HG03565 (cell line): ENCODE measurements around the gene RAPSN.

Experiments
- ATAC-seq: cut with Tn5 transposase; IDR thresholded peaks from one replicate; pipeline ENCODE4 v1.9.1; 2021; ENCODE audit warnings: mild to moderate bottlenecking, moderate library complexity; ENCODE audit not compliant: unreplicated experiment

Gene RAPSN

DNA sequence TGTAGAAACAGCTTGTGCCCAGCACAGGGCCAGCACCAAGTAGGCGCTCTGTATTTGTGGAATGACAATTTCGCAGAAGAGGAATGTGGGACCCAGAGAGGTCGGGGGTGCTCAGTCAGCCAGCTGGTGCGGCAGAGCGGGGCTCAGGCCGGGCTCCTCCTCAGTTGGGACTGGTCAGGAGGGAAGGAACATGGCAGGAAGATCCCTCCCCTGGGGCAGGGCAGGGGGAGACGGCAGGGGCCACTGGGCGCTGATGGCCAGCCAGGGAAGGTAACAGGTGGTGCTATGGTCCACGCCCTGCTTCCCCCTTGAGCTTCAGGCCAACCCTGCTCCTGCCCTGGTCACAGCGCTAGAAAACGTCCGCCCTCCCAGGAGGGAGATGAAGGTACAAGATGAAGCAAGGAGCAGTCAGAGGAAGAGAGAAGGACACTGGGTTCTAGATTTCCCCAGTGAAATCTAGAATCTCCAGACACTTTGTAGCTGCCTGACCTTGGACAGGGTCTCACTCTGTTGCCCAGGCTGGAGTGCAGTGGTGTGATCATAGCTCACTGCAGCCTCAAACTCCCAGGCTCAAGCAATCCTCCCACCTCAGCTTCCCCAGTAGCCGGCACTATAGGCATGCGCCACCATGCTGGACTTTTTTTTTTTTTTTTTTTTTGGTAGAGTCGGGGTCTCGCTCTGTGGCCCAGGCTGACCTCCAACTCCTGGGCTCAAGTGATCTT, 57.1 kb downstream of the RAPSN start:
- ATAC-seq = no peak

GRCh38 chr11:47391077-47391583, 57.8 kb downstream of the RAPSN start:
- ATAC-seq = no peak

- ATAC-seq = no peak
These were observed 58.5 kb downstream of the RAPSN start for GRCh38 chr11:47390422-47390760.

- no peak for ATAC-seq
These were observed 59.1 kb downstream of the RAPSN start for GRCh38 chr11:47389577-47390421.

GRCh38 chr11:47388697-47389576, 60.0 kb downstream of the RAPSN start:
- ATAC-seq = no peak

DNA sequence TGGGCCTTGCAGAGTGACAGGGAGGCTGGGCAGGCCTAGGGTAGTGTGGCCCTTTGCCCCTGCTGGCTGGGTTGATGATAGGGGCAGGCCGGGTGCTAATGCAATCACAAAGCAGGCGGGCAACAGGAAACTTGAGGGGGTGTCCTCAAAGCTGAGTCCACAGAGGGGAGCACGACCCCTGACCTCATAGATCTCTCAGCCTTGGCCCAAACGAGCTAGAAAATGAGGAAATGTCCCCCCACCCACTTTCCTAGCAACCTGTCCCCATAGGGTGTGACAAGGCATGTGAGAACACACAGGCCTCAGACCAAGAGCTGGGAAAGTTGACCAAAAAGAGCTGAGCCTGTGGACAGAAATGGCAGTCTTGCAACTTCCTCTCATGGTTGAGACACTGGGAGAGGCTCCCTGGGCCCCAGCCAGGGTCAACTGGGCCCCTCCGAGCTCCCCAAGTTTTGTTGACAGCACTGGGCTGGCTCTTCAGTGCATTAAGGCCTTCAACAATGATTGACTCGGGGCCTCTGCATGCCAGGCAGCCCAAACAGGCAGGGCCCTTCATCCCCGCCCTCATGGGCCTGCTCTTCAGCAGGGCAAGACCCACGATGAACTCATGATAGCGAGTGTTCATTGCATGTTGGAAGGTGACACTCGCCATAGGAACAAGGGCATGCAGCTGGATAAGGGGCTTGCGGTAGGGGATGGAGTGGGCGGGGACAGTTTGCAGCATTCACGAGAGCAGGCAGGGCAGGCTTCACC, 60.8 kb downstream of the RAPSN start:
- ATAC-seq = no peak
